ENCODE measurements around the gene SLC18A3.

Gene SLC18A3

GRCh38 chr10:49610114-49610457 lies at the start of gene SLC18A3:
Gene SLC18A3 (plus strand): TSS chr10:49610310. CDS start chr10:49610741, 431 bp downstream.
- DNase-seq: no peak

GRCh38 chr10:49560526-49560925 lies 49.6 kb upstream of the SLC18A3 start:
- no peak for DNase-seq

- DNase-seq: no peak
These were observed 47.2 kb upstream of the SLC18A3 start for GRCh38 chr10:49562893-49563292.

- DNase-seq: no peak
These were observed 45.6 kb upstream of the SLC18A3 start for GRCh38 chr10:49564461-49565009.

- DNase-seq: no peak
These were observed 42.3 kb upstream of the SLC18A3 start for GRCh38 chr10:49567810-49568209.

GRCh38 chr10:49568235-49568634 lies 41.9 kb upstream of the SLC18A3 start:
- DNase-seq: no peak

- DNase-seq: no peak
These were observed 41.0 kb upstream of the SLC18A3 start for GRCh38 chr10:49569031-49569631.

GRCh38 chr10:49571388-49571787 lies 38.7 kb upstream of the SLC18A3 start:
- DNase-seq: no peak

GRCh38 chr10:49572594-49573114 lies 37.5 kb upstream of the SLC18A3 start:
- DNase-seq: no peak

GRCh38 chr10:49575489-49576072 lies 34.5 kb upstream of the SLC18A3 start:
- DNase-seq: no peak

GRCh38 chr10:49577182-49577925 lies 32.8 kb upstream of the SLC18A3 start:
- DNase-seq: no peak

GRCh38 chr10:49578392-49578791 lies 31.7 kb upstream of the SLC18A3 start:
- no peak for DNase-seq

GRCh38 chr10:49579621-49580020 lies 30.5 kb upstream of the SLC18A3 start:
- DNase-seq: no peak

- DNase-seq: no peak
These were observed 24.7 kb upstream of the SLC18A3 start for GRCh38 chr10:49585387-49585786.

- DNase-seq: no peak
These were observed 22.1 kb upstream of the SLC18A3 start for GRCh38 chr10:49587981-49588380.

- DNase-seq: peak; percentile 54
These were observed 17.2 kb upstream of the SLC18A3 start for GRCh38 chr10:49592726-49593563.

- DNase-seq: no peak
These were observed 16.6 kb upstream of the SLC18A3 start for GRCh38 chr10:49593564-49593875.

GRCh38 chr10:49593998-49594397 lies 16.1 kb upstream of the SLC18A3 start:
- DNase-seq: no peak

GRCh38 chr10:49594594-49594993 lies 15.5 kb upstream of the SLC18A3 start:
- DNase-seq: no peak

- no peak for DNase-seq
These were observed 15.0 kb upstream of the SLC18A3 start for GRCh38 chr10:49595003-49595712.

- no peak for DNase-seq
These were observed 14.2 kb upstream of the SLC18A3 start for GRCh38 chr10:49595713-49596492.

GRCh38 chr10:49596493-49596809 lies 13.7 kb upstream of the SLC18A3 start:
- no peak for DNase-seq
